ENCODE data around the gene CLCA1.

DNA sequence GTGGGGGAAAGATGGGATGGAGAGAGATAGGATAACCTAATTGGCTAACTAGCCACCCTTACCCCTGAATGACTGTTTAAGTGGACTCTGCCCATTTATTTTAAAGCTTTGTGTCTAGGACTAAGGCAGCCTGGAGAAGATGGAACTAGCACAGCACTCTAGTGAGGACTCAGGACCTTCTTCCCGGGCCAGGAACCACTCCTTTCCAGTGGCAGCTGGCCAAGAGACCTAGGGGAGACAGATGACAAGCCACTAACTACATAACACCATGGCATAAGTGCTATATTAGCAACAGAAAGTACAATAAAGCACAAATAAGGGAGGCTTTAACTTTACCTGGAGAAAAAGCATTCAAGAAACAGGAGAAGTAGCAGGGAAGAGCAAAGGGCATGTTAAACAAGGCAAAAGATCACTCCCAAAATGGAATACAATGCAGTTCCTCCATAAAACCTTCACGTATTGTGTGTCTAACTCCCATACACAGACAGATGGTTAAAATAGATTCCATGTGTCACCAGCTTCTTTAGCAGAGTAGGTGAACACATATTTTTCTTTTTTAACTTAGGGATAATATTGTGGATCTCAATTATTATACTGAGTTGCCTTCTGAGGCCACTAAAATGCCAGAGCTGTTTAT is 20.6 kb downstream of the CLCA1 start:
- no peak for TF ChIP-seq EZH2 (IDR thresholded peaks at IDR 0.05; ENCODE audit: borderline replicate concordance, low read depth, low read length, poor library complexity, severe bottlenecking)
- TF ChIP-seq, protein P1, sequence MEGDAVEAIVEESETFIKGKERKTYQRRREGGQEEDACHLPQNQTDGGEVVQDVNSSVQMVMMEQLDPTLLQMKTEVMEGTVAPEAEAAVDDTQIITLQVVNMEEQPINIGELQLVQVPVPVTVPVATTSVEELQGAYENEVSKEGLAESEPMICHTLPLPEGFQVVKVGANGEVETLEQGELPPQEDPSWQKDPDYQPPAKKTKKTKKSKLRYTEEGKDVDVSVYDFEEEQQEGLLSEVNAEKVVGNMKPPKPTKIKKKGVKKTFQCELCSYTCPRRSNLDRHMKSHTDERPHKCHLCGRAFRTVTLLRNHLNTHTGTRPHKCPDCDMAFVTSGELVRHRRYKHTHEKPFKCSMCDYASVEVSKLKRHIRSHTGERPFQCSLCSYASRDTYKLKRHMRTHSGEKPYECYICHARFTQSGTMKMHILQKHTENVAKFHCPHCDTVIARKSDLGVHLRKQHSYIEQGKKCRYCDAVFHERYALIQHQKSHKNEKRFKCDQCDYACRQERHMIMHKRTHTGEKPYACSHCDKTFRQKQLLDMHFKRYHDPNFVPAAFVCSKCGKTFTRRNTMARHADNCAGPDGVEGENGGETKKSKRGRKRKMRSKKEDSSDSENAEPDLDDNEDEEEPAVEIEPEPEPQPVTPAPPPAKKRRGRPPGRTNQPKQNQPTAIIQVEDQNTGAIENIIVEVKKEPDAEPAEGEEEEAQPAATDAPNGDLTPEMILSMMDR (conservative IDR thresholded peaks at IDR 0.05; ENCODE audit: low read depth, low read length): no peak
